HepG2 (cell line): ENCODE data around the gene SPIN1. TPM values are rescaled to one million over a fixed set of nuclear protein-coding genes. Genes with fewer than 3 reads are reported as not detected.

ENCODE experiments used
- ATAC-seq: fragments of 200-7000 bp; cut with Tn5 transposase; 3 replicates; pipeline ENCODE4 v1.9.1; 2020; ENCODE audit warnings: mild to moderate bottlenecking, moderate library complexity
- BruUV-seq: library from RNA; stranded (reverse); fragments of 400-500 nt; replicated peaks from 2 replicates; lab custom pipeline; 2021; lab: Mats Ljungman, UMichigan
- CTCF ChIA-PET: fragments of 300-600 bp; formaldehyde crosslinking; extraction: SDS; loops from one replicate; lab custom pipeline; 2021; ENCODE audit warnings: low total read pairs, inconsistent platforms, low intra/inter-chr PET ratio; lab: Yijun Ruan, JAX
- POLR2A ChIA-PET: fragments of 350-600 bp; sonication (Branson Sonifier 250); formaldehyde crosslinking; loops from one replicate; lab custom pipeline; 2020; ENCODE audit warnings: antibody characterized with exemption, inconsistent platforms; lab: Yijun Ruan, JAX
- DNase-seq: peaks from one replicate; pipeline ENCODE4 v3.0.0-alpha.2; 2015; ENCODE audit warnings: low spot score
- FAIRE-seq: peaks from 3 replicates; lab custom pipeline; 2011; peaks lifted over from hg19 to GRCh38; lab: Jason Lieb, UNC
- H2AFZ ChIP-seq: one replicate; pipeline ENCODE4 v1.6.1; 2011; ENCODE audit warnings: low read length, inconsistent platforms
- H3K27ac ChIP-seq: fragments of 300-600 bp; 3 replicates; pipeline ENCODE4 v1.8.0; 2011; ENCODE audit warnings: mixed run types, mild to moderate bottlenecking, mixed read lengths, low read length, inconsistent platforms; ENCODE audit not compliant: insufficient read depth; ENCODE audit errors: extremely low read length
- H3K27me3 ChIP-seq, 2 experiments: fragments of 200-600 bp in 1 of 2; 2 replicates in 1 of 2; 3 replicates in 1 of 2; pipeline versions ENCODE4 v1.6.0 to v1.8.0; 2011; ENCODE audit warnings: low read length in 2 of 2, mild to moderate bottlenecking in 2 of 2, moderate library complexity in 2 of 2, inconsistent platforms in 1 of 2; ENCODE audit not compliant: insufficient read depth in 2 of 2, control insufficient read depth in 1 of 2
- H3K36me3 ChIP-seq, 2 experiments: fragments of 200-600 bp in 1 of 2; replicated peaks in 1 of 2; 2 replicates in 1 of 2; 3 replicates in 1 of 2; pipeline versions ENCODE4 v1.5.1 to v1.8.0; 2011; ENCODE audit warnings: low read length in 2 of 2, inconsistent platforms in 1 of 2; ENCODE audit not compliant: insufficient read depth in 2 of 2, control insufficient read depth in 1 of 2
- H3K4me1 ChIP-seq: 2 replicates; pipeline ENCODE4 v1.5.1; 2012; ENCODE audit warnings: low read length, inconsistent platforms; ENCODE audit not compliant: insufficient read depth
- H3K4me2 ChIP-seq: 2 replicates; pipeline ENCODE4 v1.6.0; 2011; ENCODE audit warnings: low read depth, low read length, inconsistent platforms
- H3K4me3 ChIP-seq, 3 experiments: fragments of 200-600 bp in 1 of 3; sonication (generic), shearing (Covaris generic) in 1 of 3; replicated peaks in 1 of 3; 2 replicates each; pipeline ENCODE4 v1.5.1; 2011 to 2016; ENCODE audit warnings: low read length in 3 of 3, inconsistent platforms in 2 of 3, low read depth in 2 of 3, mild to moderate bottlenecking in 2 of 3, control low read depth in 1 of 3, mixed read lengths in 1 of 3; ENCODE audit not compliant: insufficient read depth in 1 of 3
- H3K79me2 ChIP-seq: one replicate; pipeline ENCODE4 v1.6.1; 2011; ENCODE audit warnings: low read length, inconsistent platforms; ENCODE audit not compliant: insufficient read depth
- H3K9ac ChIP-seq: 2 replicates; pipeline ENCODE4 v1.6.0; 2011; ENCODE audit warnings: mild to moderate bottlenecking, low read depth, low read length, inconsistent platforms; ENCODE audit not compliant: insufficient read depth
- H3K9me3 ChIP-seq: 2 replicates; pipeline ENCODE4 v1.5.1; 2012; ENCODE audit warnings: mild to moderate bottlenecking, low read length
- H4K20me1 ChIP-seq: 2 replicates; pipeline ENCODE4 v1.6.0; 2011; ENCODE audit warnings: inconsistent platforms, mild to moderate bottlenecking, low read length, moderate library complexity; ENCODE audit not compliant: insufficient read depth
- DBP ChIP-seq: sonication (generic); formaldehyde crosslinking; IDR thresholded peaks from 2 replicates; pipeline ENCODE4 v1.4.0; 2020; ENCODE audit warnings: missing genetic modification reagents; ENCODE audit errors: not compliant biosample characterization
- FOXO1 ChIP-seq: sonication (generic); formaldehyde crosslinking; IDR thresholded peaks from 2 replicates; pipeline ENCODE4 v1.4.0; 2020; ENCODE audit warnings: missing genetic modification reagents
- HIVEP1 ChIP-seq: sonication (generic); formaldehyde crosslinking; IDR thresholded peaks from 2 replicates; pipeline ENCODE4 v1.4.0; 2020; ENCODE audit warnings: mild to moderate bottlenecking, missing genetic modification reagents
- KDM2A ChIP-seq: sonication (generic); formaldehyde crosslinking; IDR thresholded peaks from 2 replicates; pipeline ENCODE4 v1.4.0; 2020; ENCODE audit warnings: low read depth, missing genetic modification reagents, borderline replicate concordance
- MAZ ChIP-seq, 2 experiments: sonication (generic) in 1 of 2; formaldehyde crosslinking in 1 of 2; IDR thresholded peaks; 2 replicates each; pipeline versions ENCODE4 v1.5.0 to v1.6.1; 2012 to 2020; ENCODE audit warnings: low read depth in 2 of 2, mild to moderate bottlenecking in 2 of 2, borderline replicate concordance in 1 of 2, improper control_type of control experiment in 1 of 2, low read length in 1 of 2, missing genetic modification reagents in 1 of 2, moderate library complexity in 1 of 2
- MTA1 ChIP-seq: sonication (generic); formaldehyde crosslinking; IDR thresholded peaks from 2 replicates; pipeline ENCODE4 v1.4.0; 2020; ENCODE audit warnings: missing genetic modification reagents, mild to moderate bottlenecking, borderline replicate concordance
- MXD3 ChIP-seq: IDR thresholded peaks from 2 replicates; pipeline ENCODE4 v1.6.1; 2016; ENCODE audit warnings: mild to moderate bottlenecking, missing biosample characterization, missing genetic modification reagents
- SSRP1 ChIP-seq: IDR thresholded peaks from 2 replicates; pipeline ENCODE4 v1.6.1; 2016; ENCODE audit warnings: control low read depth
- YEATS2 ChIP-seq: sonication (generic); formaldehyde crosslinking; IDR thresholded peaks from 2 replicates; pipeline ENCODE4 v1.4.0; 2020; ENCODE audit warnings: missing genetic modification reagents, borderline replicate concordance
- ZBTB4 ChIP-seq: sonication (generic); formaldehyde crosslinking; IDR thresholded peaks from 2 replicates; pipeline ENCODE4 v1.4.0; 2020; ENCODE audit warnings: missing genetic modification reagents, mild to moderate bottlenecking, borderline replicate concordance
- ZNF136 ChIP-seq: sonication (generic); formaldehyde crosslinking; IDR thresholded peaks from 2 replicates; pipeline ENCODE4 v1.8.1; 2022; ENCODE audit warnings: low read depth, mild to moderate bottlenecking, moderate library complexity, missing genetic modification reagents
- ZNF441 ChIP-seq: sonication (generic); formaldehyde crosslinking; IDR thresholded peaks from 2 replicates; pipeline ENCODE4 v1.7.0; 2021; ENCODE audit warnings: missing genetic modification reagents, borderline replicate concordance
- ZNF460 ChIP-seq: sonication (generic); formaldehyde crosslinking; IDR thresholded peaks from 2 replicates; pipeline ENCODE4 v1.5.1; 2020; ENCODE audit warnings: missing genetic modification reagents, mild to moderate bottlenecking, borderline replicate concordance
- WGBS: methylation state at CpG from one replicate; pipeline ENCODE4 v1.1.6; 2017; ENCODE audit warnings: low lambda C conversion rate; 5-methylcytosine and 5-hydroxymethylcytosine counted together
- in situ Hi-C: cut with HindIII; loops from 2 replicates; pipeline ENCODE4 v1.10.0; 2017; ENCODE audit warnings: low pct_unique_long_range_greater_than_20kb; ENCODE audit not compliant: extremely low pct_ligation_motif_present
- intact Hi-C: fragments of 100-400 bp; cut with micrococcal nuclease; formaldehyde crosslinking; loops from one replicate; pipeline ENCODE4 v1.10.0; 2022; ENCODE audit not compliant: unreplicated experiment
- polyA plus RNA-seq, 8 experiments: library from polyadenylated mRNA; depleted of rRNA in 3 of 8; stranded (reverse) in 7 of 8; unstranded in 1 of 8; fragments of >200 nt; fragmentation: Illumina TruSeq in 4 of 8; extraction: Trizol in 4 of 8; gene quantifications; 2 replicates each; pipeline versions ENCODE4 v1.2.1 to v1.2.3, GENCODE V29; 2011 to 2016; ENCODE audit warnings: low read depth in 4 of 8, missing spikeins in 1 of 8, mixed read lengths in 1 of 8; ENCODE audit not compliant: insufficient read depth in 1 of 8
- total RNA-seq, 5 experiments: library from RNA; depleted of rRNA; stranded (reverse); fragments of >200 nt; fragmentation: Illumina TruSeq; extraction: Trizol; gene quantifications; 2 replicates each; pipeline ENCODE4 v1.2.3, GENCODE V29; 2016; ENCODE audit warnings: low read depth in 1 of 5

Gene SPIN1
- total and polyA plus RNA-seq, 2 of the 13 experiments (the other 11 are each of a cell fraction or from before 2014, with no cell fraction given), result 20.0 to 24.3 TPM

- Histone ChIP-seq H3K4me3 (no peak overlapping the region), H3K4me1 (peaks cover 9% of the 10 kb centered on the region; the same call in 1 of the 2 replicates), H3K9ac (no peak overlapping the region), H4K20me1 (peaks cover under 1% of the 10 kb centered on the region; the same call in 1 of the 2 replicates), H2AFZ (no peak overlapping the region), H3K4me2 (no peak overlapping the region), H3K27me3 (no peaks in the 10 kb centered on the region), H3K9me3 (no peaks in the 10 kb centered on the region), H3K79me2 (peaks cover 76% of the 10 kb centered on the region), H3K36me3 (peaks cover 0 to 1% of the 10 kb centered on the region in 2 experiments; a peak in 1 of 5 replicates), H3K27ac (no peak overlapping the region)
- FAIRE-seq (no peak), DNase-seq (no peak), ATAC-seq (no peak)
- intact Hi-C loops, result no loop called here
- ChIA-PET POLR2A (no interaction called here), CTCF (no interaction called here)
- BruUV-seq, result no TSS peak
- no peak for TF ChIP-seq ZNF441 (CRISPR knock-in tag)
- no peak for TF ChIP-seq DBP (CRISPR knock-in tag)
- TF ChIP-seq MXD3 (CRISPR knock-in tag), result no peak
- no peak for TF ChIP-seq MAZ (IDR thresholded peaks at IDR 0.05; ENCODE audit: borderline replicate concordance, low read depth, low read length)
- TF ChIP-seq MAZ (CRISPR knock-in tag; IDR thresholded peaks at IDR 0.05; ENCODE audit: low read depth), result no peak
- 95% methylated on average over 5 of the region's 5 CpGs for WGBS
- in situ Hi-C loops, result no loop called here
Observed at GRCh38 chr9:88398016-88398415, 9.8 kb downstream of the SPIN1 start.

- H3K27me3 ChIP-seq, result no peaks in the 10 kb centered on the region
- ATAC-seq (no peak), FAIRE-seq (no peak), DNase-seq (no peak)
- H3K4me1 ChIP-seq, result peaks cover 9% of the 10 kb centered on the region; the same call in 1 of the 2 replicates
- no peaks in the 10 kb centered on the region; the same call in 1 of the 2 replicates for H4K20me1 ChIP-seq
- no peak for TF ChIP-seq YEATS2 (CRISPR knock-in tag)
- TF ChIP-seq KDM2A (CRISPR knock-in tag), result no peak
- TF ChIP-seq MTA1 (CRISPR knock-in tag), result no peak
- no peak for TF ChIP-seq SSRP1
- no peak for TF ChIP-seq HIVEP1
- TF ChIP-seq ZNF460, result no peak
- TF ChIP-seq FOXO1 (CRISPR knock-in tag), result no peak
- no peak for TF ChIP-seq ZBTB4
- TF ChIP-seq ZNF136, result no peak
- CTCF ChIA-PET, result no interaction called here
- H3K9ac ChIP-seq, result no peak overlapping the region
- peaks cover 76% of the 10 kb centered on the region for H3K79me2 ChIP-seq
- H3K27ac ChIP-seq, result no peak overlapping the region
- H2AFZ ChIP-seq, result no peak overlapping the region
- H3K9me3 ChIP-seq, result no peaks in the 10 kb centered on the region
- no peak overlapping the region for H3K4me3 ChIP-seq
- H3K36me3 ChIP-seq, result peaks cover 0 to 1% of the 10 kb centered on the region in 2 experiments; a peak in 1 of 5 replicates
- in situ Hi-C loops, result no loop called here
- intact Hi-C loops, result no loop called here
- H3K4me2 ChIP-seq, result no peak overlapping the region
- BruUV-seq, result TSS peak; percentile 16
- POLR2A ChIA-PET, result no interaction called here
- 100% methylated on average over 3 of the region's 3 CpGs for WGBS
Observed at GRCh38 chr9:88399966-88400365, 11.7 kb downstream of the SPIN1 start.
